Kidney epithelial cell (primary cell): ENCODE measurements around the gene CCDC179. TPM values are rescaled to one million over a fixed set of nuclear protein-coding genes. Genes with fewer than 3 reads are reported as not detected.

Experiments
- DNase-seq: peaks from one replicate; pipeline ENCODE4 v3.0.0-alpha.2; 2010; ENCODE audit warnings: low read depth
- H3K27me3 ChIP-seq: 2 replicates; pipeline ENCODE4 v1.6.0; 2011; ENCODE audit warnings: low read length; ENCODE audit not compliant: control insufficient read depth, insufficient read depth
- H3K36me3 ChIP-seq: 2 replicates; pipeline ENCODE4 v1.5.1; 2011; ENCODE audit warnings: low read length; ENCODE audit not compliant: control insufficient read depth, insufficient read depth
- H3K4me3 ChIP-seq: 2 replicates; pipeline ENCODE4 v1.5.1; 2011; ENCODE audit warnings: low read depth, mild to moderate bottlenecking, control low read depth, low read length
- CTCF ChIP-seq: IDR thresholded peaks from 2 replicates; pipeline ENCODE4 v1.5.1; 2011; ENCODE audit warnings: mild to moderate bottlenecking, moderate library complexity, low read length, control low read depth, inconsistent platforms; ENCODE audit not compliant: insufficient read depth, poor library complexity, severe bottlenecking
- total RNA-seq: library from RNA; depleted of rRNA; stranded (reverse); fragments of >200 nt; gene quantifications from 2 replicates; pipeline ENCODE4 v1.2.3, GENCODE V29; 2015

CCDC179 gene
- total RNA-seq, 1 donor from 2014 or later: not detected

DNA sequence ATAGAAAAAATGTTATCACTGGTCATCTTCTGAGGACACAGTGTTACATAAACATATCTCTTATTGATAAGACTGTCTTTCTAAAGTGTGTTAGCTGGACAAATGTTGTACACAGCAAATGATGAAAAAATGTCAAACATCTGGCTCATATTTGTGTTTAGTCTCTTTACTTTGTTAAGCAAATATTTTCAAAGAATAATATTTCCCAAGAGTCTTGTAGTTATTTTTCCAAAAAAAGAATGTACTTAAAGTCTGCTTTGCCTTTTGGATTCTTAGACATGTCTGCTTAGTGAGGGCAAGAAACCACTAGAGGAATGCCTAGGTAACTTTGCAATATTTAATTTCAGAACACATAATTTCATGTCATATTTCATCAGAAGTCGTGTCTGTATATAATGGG lies 23.9 kb upstream of the CCDC179 start:
- DNase-seq: no peak
- Histone ChIP-seq H3K27me3 (no peaks in the 10 kb centered on the region), H3K36me3 (no peaks in the 10 kb centered on the region), H3K4me3 (no peak overlapping the region)
- no peak for TF ChIP-seq CTCF

GRCh38 chr11:22879630-22880029 lies 19.4 kb upstream of the CCDC179 start:
- TF ChIP-seq CTCF: no peak
- no peaks in the 10 kb centered on the region for H3K36me3 ChIP-seq
- no peak for DNase-seq
- no peak overlapping the region for H3K4me3 ChIP-seq
- H3K27me3 ChIP-seq: no peaks in the 10 kb centered on the region

DNA sequence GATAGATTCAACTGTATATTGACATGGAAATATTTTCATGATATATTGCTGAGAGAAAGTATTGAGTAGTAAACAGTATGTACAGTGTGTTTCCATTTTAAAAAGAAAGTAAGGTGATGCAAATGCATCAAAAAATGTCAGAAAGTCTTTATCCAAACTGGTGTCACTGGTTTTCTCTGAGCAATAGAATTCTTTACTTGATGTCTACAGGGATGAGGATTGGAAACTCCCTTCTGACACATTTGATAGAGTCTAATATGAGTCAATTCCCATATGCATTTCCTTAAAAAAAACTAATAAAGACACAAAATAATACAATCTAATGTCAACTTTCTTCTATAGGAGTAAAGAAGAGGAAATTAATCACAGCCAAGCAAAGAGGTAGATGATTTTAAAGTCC lies 18.3 kb upstream of the CCDC179 start:
- TF ChIP-seq CTCF: no peak
- H3K36me3 ChIP-seq: no peaks in the 10 kb centered on the region
- H3K4me3 ChIP-seq: no peak overlapping the region
- no peaks in the 10 kb centered on the region for H3K27me3 ChIP-seq
- DNase-seq: no peak

DNA sequence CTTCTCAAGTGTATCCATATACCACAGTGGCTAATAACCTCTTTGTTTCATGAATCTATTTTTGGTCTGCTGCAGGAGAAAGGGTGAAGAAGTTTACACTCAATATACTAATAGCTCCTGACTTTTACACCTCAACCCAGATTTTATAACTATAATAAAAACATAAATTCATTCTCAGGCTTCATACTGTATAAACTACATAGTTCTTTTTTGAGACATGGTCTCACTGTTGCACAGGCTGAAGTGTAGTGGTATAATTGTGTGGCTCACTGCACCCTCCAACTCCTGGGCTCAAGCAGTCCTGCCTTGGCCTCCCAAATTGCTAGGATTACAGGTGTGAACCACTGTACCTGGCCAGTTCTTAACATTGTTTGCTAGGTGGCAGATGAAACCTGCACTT lies 17.8 kb upstream of the CCDC179 start:
- Histone ChIP-seq H3K27me3 (no peaks in the 10 kb centered on the region), H3K36me3 (no peaks in the 10 kb centered on the region), H3K4me3 (no peak overlapping the region)
- no peak for TF ChIP-seq CTCF
- no peak for DNase-seq

GRCh38 chr11:22875869-22876473 lies 15.7 kb upstream of the CCDC179 start:
- TF ChIP-seq CTCF: peak; percentile 59
- no peaks in the 10 kb centered on the region for H3K36me3 ChIP-seq
- no peaks in the 10 kb centered on the region for H3K27me3 ChIP-seq
- no peak overlapping the region for H3K4me3 ChIP-seq
- DNase-seq: peak; percentile 56

- no peaks in the 10 kb centered on the region for H3K27me3 ChIP-seq
- H3K4me3 ChIP-seq: no peak overlapping the region
- DNase-seq: no peak
- TF ChIP-seq CTCF: no peak
- no peaks in the 10 kb centered on the region for H3K36me3 ChIP-seq
These were observed 9.1 kb upstream of the CCDC179 start for GRCh38 chr11:22869325-22869724.
